ENCODE results near the gene DDX10. TPM values are rescaled to one million over a fixed set of nuclear protein-coding genes. Genes with fewer than 3 reads are reported as not detected.

DDX10 gene
- polyA plus RNA-seq, 1 donor (not counting 4 experiments of a cell fraction or from before 2014, with no cell fraction given): 32.3 TPM

- Histone ChIP-seq H3K4me1 (ENCODE audit: control insufficient read depth, extremely low read depth, insufficient read depth, low read length) (no peaks in the 10 kb centered on the region), H3K27ac (ENCODE audit: control insufficient read depth, insufficient read depth, low read length) (no peak overlapping the region), H3K9me3 (ENCODE audit: control insufficient read depth, low read depth, low read length) (no peaks in the 10 kb centered on the region), H3K79me2 (ENCODE audit: control insufficient read depth, insufficient read depth, low read length) (no peaks in the 10 kb centered on the region), H4K20me1 (ENCODE audit: control insufficient read depth, extremely low read depth, insufficient read depth, low read length) (no peaks in the 10 kb centered on the region), H3K27me3 (ENCODE audit: control insufficient read depth, extremely low read depth, insufficient read depth, low read length) (no peaks in the 10 kb centered on the region), H3K36me3 (ENCODE audit: control insufficient read depth in 2 of 2, extremely low read depth in 1 of 2, insufficient read depth in 2 of 2, low read length in 2 of 2) (no peaks in the 10 kb centered on the region), H3K9ac (ENCODE audit: control insufficient read depth, extremely low read depth, insufficient read depth, low read length) (no peak overlapping the region), H3K4me3 (ENCODE audit: control insufficient read depth in 2 of 3, extremely low read depth in 1 of 3, insufficient read depth in 2 of 3, low read depth in 1 of 3, low read length in 3 of 3) (no peak overlapping the region), H3K9me1 (ENCODE audit: control insufficient read depth, extremely low read depth, insufficient read depth, low read length) (no peaks in the 10 kb centered on the region), H3K4me2 (ENCODE audit: control insufficient read depth, extremely low read depth, insufficient read depth, low read depth, low read length) (no peak overlapping the region), H2AFZ (ENCODE audit: control insufficient read depth, low read length) (no peak overlapping the region)
- no peak for TF ChIP-seq CTCF (optimal IDR thresholded peaks at IDR 0.05 in 1 of 3, IDR thresholded peaks at IDR 0.05 in 1 of 3, conservative IDR thresholded peaks at IDR 0.05 in 1 of 3; ENCODE audit: extremely low read depth in 1 of 3, insufficient read depth in 2 of 3, low read length in 3 of 3)
- no peak for TF ChIP-seq EZH2 (IDR thresholded peaks at IDR 0.05; ENCODE audit: low read length)
- dilution Hi-C loops (cut with MboI; ENCODE audit: extremely low pct_ligation_motif_present, low sequenced_read_pairs): no loop called here
- FAIRE-seq (peak; percentile 9), DNase-seq (ENCODE audit: low read depth, low spot score) (no peak)
Measured at GRCh38 chr11:108914981-108915380, 250.1 kb downstream of the DDX10 start.

DNA sequence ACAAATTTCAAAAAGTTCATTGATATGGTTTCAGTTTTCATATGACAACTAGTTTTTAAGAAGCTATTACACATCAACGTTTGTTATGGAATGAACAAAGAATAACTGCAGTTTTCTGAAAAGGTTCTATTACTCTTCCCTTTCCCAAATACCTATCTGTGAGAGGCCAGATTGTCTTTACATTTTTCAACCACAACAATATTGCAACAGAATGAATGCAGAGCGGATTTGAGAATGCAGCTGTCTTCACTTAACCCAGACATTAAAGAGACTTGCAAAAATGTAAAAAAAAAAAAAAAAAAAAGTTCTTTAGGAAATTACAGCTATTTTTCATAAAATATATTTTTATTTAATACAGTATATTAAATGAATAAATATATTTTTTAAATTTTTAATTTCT is 250.8 kb downstream of the DDX10 start:
- H3K9me3 ChIP-seq (ENCODE audit: control insufficient read depth, low read depth, low read length): no peaks in the 10 kb centered on the region
- no peak overlapping the region for H3K9ac ChIP-seq (ENCODE audit: control insufficient read depth, extremely low read depth, insufficient read depth, low read length)
- no peaks in the 10 kb centered on the region for H3K36me3 ChIP-seq (ENCODE audit: control insufficient read depth in 2 of 2, extremely low read depth in 1 of 2, insufficient read depth in 2 of 2, low read length in 2 of 2)
- H3K4me1 ChIP-seq (ENCODE audit: control insufficient read depth, extremely low read depth, insufficient read depth, low read length): no peaks in the 10 kb centered on the region
- FAIRE-seq (no peak), DNase-seq (ENCODE audit: low read depth, low spot score) (no peak)
- H2AFZ ChIP-seq (ENCODE audit: control insufficient read depth, low read length): no peak overlapping the region
- H3K9me1 ChIP-seq (ENCODE audit: control insufficient read depth, extremely low read depth, insufficient read depth, low read length): no peaks in the 10 kb centered on the region
- H3K4me3 ChIP-seq (ENCODE audit: control insufficient read depth in 2 of 3, extremely low read depth in 1 of 3, insufficient read depth in 2 of 3, low read depth in 1 of 3, low read length in 3 of 3): no peak overlapping the region
- H3K27ac ChIP-seq (ENCODE audit: control insufficient read depth, insufficient read depth, low read length): no peak overlapping the region
- TF ChIP-seq EZH2 (IDR thresholded peaks at IDR 0.05; ENCODE audit: low read length): no peak
- no peaks in the 10 kb centered on the region for H3K79me2 ChIP-seq (ENCODE audit: control insufficient read depth, insufficient read depth, low read length)
- H3K27me3 ChIP-seq (ENCODE audit: control insufficient read depth, extremely low read depth, insufficient read depth, low read length): no peaks in the 10 kb centered on the region
- H4K20me1 ChIP-seq (ENCODE audit: control insufficient read depth, extremely low read depth, insufficient read depth, low read length): no peaks in the 10 kb centered on the region
- dilution Hi-C loops (cut with MboI; ENCODE audit: extremely low pct_ligation_motif_present, low sequenced_read_pairs): no loop called here
- no peak overlapping the region for H3K4me2 ChIP-seq (ENCODE audit: control insufficient read depth, extremely low read depth, insufficient read depth, low read depth, low read length)

- no peak overlapping the region for H3K27ac ChIP-seq (ENCODE audit: control insufficient read depth, insufficient read depth, low read length)
- DNase-seq (ENCODE audit: low read depth, low spot score) (no peak), FAIRE-seq (no peak)
- no peaks in the 10 kb centered on the region for H3K4me1 ChIP-seq (ENCODE audit: control insufficient read depth, extremely low read depth, insufficient read depth, low read length)
- H2AFZ ChIP-seq (ENCODE audit: control insufficient read depth, low read length): no peak overlapping the region
- no peaks in the 10 kb centered on the region for H3K27me3 ChIP-seq (ENCODE audit: control insufficient read depth, extremely low read depth, insufficient read depth, low read length)
- no peaks in the 10 kb centered on the region for H4K20me1 ChIP-seq (ENCODE audit: control insufficient read depth, extremely low read depth, insufficient read depth, low read length)
- H3K4me3 ChIP-seq (ENCODE audit: control insufficient read depth in 2 of 3, extremely low read depth in 1 of 3, insufficient read depth in 2 of 3, low read depth in 1 of 3, low read length in 3 of 3): no peak overlapping the region
- no peaks in the 10 kb centered on the region for H3K36me3 ChIP-seq (ENCODE audit: control insufficient read depth in 2 of 2, extremely low read depth in 1 of 2, insufficient read depth in 2 of 2, low read length in 2 of 2)
- no peaks in the 10 kb centered on the region for H3K9me3 ChIP-seq (ENCODE audit: control insufficient read depth, low read depth, low read length)
- dilution Hi-C loops (cut with MboI; ENCODE audit: extremely low pct_ligation_motif_present, low sequenced_read_pairs): no loop called here
- no peaks in the 10 kb centered on the region for H3K79me2 ChIP-seq (ENCODE audit: control insufficient read depth, insufficient read depth, low read length)
- H3K9ac ChIP-seq (ENCODE audit: control insufficient read depth, extremely low read depth, insufficient read depth, low read length): no peak overlapping the region
- TF ChIP-seq CTCF (optimal IDR thresholded peaks at IDR 0.05 in 1 of 3, IDR thresholded peaks at IDR 0.05 in 1 of 3, conservative IDR thresholded peaks at IDR 0.05 in 1 of 3; ENCODE audit: extremely low read depth in 1 of 3, insufficient read depth in 2 of 3, low read length in 3 of 3) (no peak), EZH2 (IDR thresholded peaks at IDR 0.05; ENCODE audit: low read length) (no peak)
- H3K9me1 ChIP-seq (ENCODE audit: control insufficient read depth, extremely low read depth, insufficient read depth, low read length): no peaks in the 10 kb centered on the region
- no peak overlapping the region for H3K4me2 ChIP-seq (ENCODE audit: control insufficient read depth, extremely low read depth, insufficient read depth, low read depth, low read length)
Measured at GRCh38 chr11:108916290-108916689, 251.4 kb downstream of the DDX10 start.
